Astrocyte of the hippocampus (primary cell): Measurements from ENCODE around the gene DDX55.
"Not testable (repeated sequence)": the region's sequence is repeated elsewhere in the genome, so short reads cannot be mapped to it uniquely, and the experiment has no call there.

Experiments used
- DNase-seq: peaks from one replicate; pipeline ENCODE4 v3.0.0; 2011; ENCODE audit warnings: low read depth, low spot score

DDX55 gene, protein sequence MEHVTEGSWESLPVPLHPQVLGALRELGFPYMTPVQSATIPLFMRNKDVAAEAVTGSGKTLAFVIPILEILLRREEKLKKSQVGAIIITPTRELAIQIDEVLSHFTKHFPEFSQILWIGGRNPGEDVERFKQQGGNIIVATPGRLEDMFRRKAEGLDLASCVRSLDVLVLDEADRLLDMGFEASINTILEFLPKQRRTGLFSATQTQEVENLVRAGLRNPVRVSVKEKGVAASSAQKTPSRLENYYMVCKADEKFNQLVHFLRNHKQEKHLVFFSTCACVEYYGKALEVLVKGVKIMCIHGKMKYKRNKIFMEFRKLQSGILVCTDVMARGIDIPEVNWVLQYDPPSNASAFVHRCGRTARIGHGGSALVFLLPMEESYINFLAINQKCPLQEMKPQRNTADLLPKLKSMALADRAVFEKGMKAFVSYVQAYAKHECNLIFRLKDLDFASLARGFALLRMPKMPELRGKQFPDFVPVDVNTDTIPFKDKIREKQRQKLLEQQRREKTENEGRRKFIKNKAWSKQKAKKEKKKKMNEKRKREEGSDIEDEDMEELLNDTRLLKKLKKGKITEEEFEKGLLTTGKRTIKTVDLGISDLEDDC

DNA sequence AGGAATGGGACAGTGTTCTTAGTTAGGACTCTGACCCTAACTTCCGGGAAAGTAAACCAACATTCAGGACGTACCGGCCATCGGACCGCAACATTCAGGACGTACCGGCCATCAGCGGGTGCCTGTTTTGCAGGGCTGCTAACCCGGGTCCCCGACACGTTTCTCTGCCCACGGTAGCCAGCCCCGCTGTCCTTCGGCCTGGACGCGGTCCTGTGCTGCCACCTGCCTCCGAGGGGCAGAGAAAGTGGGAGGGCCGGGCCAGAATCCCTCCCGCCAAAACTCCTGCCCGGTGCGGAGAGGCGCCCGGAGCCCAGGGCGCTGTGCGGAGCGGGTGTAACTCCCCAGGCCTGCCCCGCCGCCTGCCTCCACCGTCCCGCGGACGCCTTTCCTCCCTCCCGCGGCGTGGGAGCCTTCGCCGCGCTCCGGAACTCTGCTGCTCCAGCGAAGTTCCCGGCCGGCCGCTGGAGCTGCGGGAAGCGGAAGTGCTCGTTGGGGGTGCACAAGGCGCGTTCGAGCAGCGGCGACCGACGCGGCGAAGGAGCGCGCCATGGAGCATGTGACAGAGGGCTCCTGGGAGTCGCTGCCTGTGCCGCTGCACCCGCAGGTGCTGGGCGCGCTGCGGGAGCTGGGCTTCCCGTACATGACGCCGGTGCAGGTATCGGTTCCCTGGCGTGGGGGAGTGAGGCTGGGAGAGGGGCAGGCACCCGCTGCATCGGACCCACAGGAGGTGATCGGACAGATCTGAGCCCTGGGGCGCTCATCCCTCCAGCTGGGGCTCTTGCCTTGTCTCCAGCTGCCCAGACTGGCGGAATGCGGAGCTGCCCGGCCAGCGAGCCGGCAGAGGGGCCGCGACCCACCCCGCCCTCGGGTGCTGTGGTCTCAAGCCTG lies at the start of gene DDX55:
Gene DDX55, plus strand, starts transcription at position 498 of the 888 bp plus-strand sequence. Its CDS starts 50 bp downstream, at position 548.
- DNase-seq: peak; percentile 94

DNA sequence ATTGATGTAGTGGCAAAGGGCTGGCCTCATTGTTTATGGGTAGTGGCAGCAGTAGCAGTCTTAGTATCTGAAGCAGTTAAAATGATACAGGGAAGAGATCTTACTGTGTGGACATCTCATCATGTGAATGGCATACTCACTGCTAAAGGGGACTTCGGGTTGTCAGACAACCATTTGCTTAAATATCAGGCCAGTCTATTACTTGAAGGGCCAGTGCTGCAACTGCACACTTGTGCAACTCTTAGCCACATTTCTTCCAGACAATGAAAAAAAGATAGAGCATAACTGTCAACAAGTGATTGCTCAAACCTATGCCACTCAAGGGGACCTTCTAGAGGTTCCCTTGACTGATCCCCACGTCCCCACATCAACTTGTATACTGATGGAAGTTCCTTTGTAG lies 47.8 kb upstream of the DDX55 start:
- DNase-seq: not testable (repeated sequence)

DNA sequence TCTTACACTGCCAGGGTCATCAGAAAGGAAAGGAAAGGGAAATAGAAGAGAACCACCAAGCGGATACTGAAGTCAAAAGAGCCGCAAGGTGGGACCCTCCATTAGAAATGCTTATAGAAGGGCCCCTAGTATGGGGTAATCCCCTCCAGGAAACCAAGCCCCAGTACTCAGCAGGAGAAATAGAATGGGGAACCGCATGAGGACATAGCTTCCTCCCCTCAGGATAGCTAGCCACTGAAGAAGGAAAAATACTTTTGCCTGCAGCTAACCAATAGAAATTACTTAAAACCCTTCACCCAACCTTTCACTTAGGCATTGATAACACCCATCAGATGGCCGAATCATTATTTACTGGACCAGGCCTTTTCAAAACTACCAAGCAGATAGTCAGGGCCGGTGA lies 47.1 kb upstream of the DDX55 start:
- not testable (repeated sequence) for DNase-seq

DNA sequence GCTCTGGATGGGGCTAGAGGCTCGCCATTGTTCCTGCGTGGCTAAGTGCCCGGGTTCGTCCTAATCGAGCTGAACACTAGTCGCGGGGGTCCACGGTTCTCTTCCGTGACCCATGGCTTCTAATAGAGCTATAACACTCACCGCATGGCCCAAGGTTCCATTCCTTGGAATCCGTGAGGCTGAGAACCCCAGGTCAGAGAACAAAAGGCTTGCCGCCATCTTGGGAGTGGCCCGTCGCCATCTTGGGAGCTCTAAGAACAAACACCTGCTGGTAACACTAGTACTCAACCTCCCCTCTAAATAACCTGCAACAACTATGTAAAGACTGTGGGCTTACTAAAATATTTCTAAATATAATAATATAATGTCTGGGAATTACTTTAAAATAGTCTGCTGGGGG lies 43.4 kb upstream of the DDX55 start:
- DNase-seq: not testable (repeated sequence)

DNA sequence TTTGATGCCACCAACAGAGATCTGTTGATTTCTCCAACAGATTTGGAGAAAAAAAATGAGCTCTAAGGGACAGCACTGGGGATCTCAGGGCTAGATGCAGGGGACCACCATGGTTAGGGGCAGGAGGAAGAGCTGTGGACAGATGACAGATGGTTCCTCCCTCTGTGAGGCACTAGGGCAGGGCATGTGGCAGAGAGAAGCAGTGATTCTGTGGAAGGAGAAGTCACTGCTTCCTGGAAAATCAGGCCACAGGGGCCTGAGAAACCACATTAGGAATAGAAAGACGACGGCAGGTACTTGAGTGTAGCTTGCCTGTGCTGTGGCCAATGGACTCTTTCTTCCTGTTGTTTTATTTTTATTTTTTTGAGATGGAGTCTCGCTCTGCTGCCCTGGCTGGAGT lies 42.4 kb upstream of the DDX55 start:
- DNase-seq: no peak

DNA sequence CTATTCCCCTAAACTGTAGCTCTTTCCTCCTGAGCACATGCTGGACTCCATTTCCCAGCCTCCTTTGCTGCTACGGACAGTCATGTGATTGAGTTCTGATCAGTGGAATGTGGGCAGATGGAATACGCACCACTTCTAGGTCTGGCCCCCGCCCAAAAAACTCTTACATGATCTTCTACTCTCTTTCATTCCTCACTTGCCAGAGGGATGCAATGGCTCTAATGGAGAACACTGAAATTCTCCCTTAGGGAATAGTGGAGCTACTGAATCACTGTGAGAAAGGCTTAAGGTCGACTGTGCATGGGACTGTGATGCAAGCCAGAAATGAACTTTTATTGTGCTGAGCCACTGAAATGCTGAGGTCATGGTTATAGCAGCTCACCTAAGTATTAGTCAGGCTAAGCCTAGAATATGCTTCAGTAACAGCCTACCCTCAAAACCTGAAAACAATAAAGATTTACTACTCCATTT lies 30.5 kb upstream of the DDX55 start:
- peak; percentile 61 for DNase-seq

DNA sequence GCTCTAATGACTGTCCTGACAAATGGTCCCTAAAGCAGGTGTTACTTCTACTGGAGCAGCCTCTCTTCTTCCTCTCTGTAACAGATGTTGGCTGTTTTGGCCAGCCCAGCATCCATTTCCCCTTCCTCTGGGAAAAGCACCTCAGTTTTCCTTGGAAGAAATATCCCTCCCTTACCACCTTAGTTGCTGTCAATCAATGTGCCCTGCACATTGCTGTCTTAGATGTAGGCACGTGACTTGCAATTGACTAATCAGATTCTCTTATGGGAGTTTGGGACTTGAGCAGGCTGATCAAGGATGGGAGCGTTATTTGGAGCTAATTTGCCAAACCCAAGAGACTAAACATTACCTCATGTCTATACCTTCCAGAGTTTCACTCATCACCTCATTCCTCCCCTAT lies 29.5 kb upstream of the DDX55 start:
- no peak for DNase-seq

DNA sequence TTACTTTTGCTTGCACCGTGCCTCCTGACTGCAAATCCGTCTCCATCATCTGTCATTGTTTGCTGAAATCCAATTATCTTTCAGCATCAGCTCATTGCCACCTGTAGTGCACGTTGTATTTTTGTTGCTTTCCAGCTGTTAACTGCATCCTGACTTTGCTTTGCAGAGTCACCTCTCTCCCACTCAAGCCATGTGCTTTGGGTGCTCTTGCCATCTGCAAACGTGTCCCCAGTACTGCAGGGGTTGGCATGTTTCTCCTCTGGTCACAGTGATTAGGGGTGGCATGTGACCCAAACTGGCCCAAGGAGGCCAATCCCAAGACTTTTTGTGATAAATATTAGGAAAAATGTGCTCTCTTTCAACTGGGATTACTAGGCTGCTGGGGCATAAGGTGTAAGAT lies 28.0 kb upstream of the DDX55 start:
- DNase-seq: no peak

DNA sequence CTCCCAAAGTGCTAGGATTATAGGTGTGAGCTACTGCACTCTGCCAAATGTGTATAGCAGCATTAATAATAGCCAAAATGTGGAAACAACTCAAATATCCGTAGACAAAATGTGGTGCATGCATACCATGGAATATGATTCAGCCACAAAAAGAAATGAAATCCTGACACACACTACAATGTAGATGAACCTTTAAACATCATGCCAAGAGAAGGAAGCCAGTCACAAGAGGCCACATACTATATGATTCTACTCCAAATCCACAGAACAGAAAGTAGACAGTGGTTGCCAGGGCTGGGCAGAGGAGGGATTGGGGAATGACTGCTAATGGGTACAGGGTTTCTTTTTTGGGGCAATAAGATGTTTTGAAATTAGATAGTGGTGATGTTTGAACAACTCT lies 25.3 kb upstream of the DDX55 start:
- DNase-seq: no peak

DNA sequence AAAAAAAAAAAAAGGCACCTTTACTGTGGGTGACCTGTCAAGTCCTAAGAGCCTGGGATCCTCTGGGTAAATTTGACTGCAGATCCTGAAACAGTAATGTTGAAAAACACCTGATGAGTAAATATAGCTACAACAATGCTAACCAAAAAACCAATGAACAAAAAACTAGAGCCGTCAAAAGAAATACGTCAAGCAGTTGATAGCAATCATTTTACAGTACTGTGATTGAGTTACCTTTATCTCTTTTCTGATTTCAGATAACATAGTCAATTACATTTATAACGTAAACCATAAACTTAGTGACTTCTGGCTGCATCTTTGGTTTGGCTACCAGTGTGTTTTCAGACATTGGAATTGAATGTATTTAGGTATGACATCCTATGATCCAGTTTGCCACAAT lies 23.7 kb upstream of the DDX55 start:
- DNase-seq: no peak

DNA sequence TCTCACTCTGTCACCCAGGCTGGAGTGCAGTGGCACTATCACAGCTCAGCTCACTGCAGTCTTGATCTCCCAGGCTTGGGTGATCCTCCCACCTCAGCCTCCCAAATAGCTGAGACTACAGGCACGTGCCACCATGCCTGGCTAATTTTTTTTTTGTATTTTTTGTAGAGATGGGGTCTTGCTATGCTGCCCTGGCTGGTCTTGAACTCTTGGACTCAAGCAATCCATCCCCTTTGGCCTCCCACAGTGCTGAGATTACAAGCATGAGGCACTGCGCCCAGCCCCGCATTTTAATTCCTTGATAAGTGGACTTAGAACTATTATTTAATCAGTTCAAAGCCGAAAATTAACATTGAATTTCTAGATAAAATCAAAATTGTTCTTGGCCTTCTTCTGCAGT lies 23.1 kb upstream of the DDX55 start:
- DNase-seq: not testable (repeated sequence)

DNA sequence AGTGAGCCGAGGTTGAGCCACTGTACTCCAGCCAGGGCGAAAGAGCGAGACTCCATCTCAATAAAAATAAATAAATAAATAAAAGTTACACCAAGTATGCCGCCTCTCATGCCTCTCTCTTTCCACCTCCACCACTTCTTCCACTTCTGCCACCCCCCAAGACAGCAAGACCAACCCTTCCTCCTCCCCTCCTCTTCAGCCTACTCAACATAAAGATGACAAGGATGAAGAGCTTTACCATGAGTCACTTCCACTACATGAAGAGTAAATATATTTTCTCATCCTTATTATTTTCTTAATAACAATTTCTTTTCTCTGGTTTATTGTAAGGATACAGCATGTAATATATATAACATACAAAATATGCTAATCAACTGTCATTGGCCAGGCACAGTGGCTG lies 21.1 kb upstream of the DDX55 start:
- no peak for DNase-seq

DNA sequence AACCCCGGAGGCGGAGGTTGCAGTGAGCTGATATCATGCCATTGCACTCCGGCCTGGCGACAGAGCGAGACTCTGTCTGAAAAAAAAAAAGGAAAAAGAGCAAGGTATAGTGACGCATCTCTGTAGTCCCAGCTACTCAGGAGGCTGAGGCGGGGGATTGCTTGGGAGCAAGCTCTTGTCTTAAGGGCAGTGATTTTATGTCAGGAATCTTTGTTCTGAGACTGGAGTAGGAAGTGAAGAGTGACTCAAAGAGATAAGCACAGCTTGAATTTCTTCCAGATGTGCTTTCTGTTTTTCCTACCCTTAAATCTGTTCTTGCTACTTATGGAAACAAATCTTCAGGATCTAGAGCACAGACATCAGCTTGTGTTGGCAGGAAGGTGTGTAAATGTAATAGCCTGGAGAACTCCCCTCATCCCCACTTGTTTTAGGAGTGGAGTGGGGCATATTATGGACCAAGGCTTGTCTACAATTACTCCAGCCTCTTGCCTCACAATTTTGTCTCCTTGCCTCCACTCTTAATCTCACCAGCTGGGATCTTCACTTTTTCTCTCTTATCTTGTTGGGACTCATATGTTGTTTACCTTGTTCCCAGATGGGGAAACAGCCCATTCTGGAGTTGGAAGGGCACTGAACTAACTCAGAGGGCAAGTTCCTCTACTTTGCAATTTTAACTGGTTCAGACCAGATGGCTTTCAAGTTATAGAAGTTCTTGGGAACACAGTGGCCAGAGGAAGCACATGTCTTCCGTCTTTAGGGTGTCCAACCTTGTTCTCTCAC lies 10.0 kb upstream of the DDX55 start:
- no peak for DNase-seq

DNA sequence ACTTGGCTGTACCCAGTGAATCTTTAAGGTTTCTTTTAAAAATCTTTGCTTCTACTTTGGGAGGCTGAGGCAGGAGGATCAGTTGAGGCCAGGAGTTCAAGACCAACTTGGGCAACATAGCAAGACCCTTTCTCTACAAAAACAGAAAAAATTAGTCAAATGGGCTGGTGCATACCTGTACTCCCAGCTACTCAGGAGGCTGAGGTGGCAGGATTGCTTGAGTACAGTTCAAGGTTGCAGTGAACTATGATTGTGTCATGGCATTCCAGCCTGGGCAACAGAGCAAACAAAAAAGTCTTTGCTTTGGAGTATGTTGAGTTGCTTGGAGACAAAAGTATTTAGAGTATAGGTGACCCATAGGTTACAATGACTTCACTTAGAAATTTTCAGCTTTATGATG lies 6.2 kb upstream of the DDX55 start:
- DNase-seq: no peak

DNA sequence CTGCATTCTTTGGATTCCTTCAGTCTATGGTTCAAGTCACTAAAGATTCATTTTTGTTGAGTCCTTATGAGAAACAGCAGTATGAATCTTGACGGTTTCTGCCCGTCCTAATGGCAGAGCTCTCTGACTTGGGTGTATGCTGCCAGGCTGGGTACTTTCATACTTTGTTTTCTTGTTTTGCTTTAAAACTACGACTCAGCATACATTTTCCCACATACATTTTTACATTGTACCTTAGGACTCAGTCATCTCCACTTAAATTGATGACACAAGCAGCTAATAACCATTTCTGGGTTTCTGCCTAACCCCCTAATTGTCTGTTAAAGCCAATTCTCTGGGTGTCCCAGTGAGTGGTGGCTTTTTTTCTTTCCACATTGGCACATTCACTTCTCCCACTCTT lies 4.8 kb upstream of the DDX55 start:
- no peak for DNase-seq

DNA sequence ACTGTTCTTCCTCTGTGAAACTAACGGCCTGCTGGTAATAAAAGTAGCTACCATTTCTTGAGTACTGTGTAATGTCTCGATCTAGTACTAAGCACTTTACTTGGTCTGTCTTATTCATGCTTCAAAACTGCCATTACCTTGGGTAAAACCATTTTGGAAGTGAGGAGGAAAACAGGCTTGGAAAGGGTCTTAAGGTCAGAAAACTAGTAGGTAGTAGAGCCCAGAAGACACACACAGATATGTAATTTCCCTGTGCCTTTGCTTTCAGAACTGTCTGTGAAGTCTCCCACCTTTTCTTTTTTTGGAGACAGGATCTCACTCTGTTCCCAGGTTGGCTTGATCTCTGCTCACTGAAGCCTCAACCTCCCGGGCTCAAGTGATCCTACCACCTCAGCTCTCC lies 3.4 kb upstream of the DDX55 start:
- DNase-seq: no peak

DNA sequence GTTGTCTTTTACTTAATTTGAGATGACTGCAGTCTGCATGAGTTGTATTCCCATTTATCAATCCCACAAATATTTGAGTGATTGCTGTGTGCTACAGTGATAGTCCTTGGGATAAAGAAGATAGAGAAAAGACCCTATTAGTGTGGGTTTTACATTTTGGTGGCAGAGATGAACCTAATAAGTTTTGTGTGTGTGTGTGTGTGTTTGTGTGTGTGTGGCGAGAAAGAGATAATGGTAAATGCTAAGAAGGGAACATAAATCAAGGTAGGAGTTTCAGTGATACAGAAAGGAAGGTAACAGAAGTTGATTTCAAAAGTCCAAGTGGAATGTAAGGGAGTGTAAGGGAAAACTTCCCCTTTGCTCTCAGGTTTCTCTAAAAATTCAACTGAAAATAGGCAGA lies 2.6 kb upstream of the DDX55 start:
- DNase-seq: no peak

DNA sequence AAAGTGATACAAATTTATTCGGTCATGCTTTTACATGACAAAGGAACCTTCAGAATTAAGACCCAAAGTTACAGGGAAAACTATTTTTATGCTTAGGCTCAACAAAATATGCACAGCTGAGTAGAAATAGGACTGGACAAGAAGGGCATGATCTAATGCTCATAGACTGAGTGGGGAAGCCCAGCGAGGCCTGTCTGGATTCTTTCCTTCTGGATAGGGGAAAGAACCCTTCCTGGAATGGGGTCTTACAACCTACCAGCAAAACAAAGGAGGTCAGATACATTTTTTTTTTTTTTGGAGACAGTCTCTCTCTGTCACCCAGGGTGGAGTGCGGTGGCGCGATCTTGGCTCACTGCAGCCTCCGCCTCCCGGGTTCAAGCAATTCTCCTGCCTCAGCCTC lies 2.2 kb upstream of the DDX55 start:
- no peak for DNase-seq

DNA sequence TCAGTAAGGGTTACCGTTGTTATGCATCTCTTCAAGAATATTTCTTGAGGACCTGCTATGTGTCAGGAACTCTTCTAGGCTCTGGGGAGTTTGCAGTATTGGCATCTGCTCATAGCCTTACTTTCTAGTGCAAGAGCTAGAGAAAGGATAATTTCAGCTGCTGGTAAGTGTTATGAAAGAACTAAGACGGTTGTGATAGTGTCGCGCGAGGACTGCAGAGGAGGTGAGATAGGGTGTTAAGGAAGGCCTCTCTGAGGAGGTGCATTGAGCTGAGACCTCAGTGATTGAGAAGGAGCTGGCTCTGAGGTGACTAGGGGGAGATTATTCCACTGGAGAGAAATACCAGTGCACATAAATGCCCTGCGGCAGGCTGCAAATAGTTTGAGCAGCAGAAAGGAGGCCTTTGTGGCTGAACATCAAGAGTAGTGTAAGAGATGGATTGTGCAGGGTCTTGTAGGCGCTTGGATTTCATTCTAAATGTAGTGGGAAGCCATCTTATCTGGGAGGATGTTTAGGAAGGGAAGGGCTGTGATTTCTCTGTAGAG lies 824 bp downstream of the DDX55 start:
- DNase-seq: peak; percentile 7

DNA sequence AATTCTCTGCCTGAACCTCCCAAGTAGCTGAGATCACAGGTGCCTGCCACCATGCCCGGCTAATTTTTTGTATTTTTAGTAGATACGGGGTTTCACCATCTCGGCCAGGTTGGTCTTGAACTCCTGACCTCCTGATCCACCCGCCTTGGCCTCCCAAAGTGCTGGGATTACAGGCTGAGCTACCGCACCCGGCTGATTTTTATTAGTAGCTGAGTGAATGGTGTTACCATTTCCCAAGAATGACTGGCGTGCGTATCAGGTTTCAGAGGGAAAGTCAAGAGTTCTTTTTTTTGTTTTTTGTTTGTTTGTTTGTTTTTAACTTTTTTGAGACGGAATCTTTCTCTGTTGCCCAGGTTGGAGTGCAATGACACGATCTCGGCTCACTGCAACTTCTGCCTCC lies 1.6 kb downstream of the DDX55 start:
- not testable (repeated sequence) for DNase-seq

DNA sequence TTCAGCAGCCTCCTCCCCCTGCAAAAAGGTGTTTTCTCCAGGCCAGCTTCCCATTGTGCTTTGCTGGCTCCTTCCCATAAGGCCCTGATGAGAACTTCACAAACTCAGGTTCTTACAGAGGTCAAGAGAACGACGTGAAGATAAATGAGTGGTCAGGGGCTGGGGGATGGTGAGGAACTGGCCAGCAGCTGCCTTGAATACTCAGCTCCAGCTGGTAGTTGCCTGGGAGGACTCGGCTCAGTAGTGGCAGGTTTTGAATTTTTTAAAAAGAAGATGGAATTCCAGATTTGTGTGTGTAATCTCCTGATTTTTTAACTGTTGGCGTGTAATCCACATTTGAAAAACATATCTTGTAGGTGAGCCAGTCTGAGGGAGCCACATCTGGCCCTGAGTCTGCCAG lies 5.9 kb downstream of the DDX55 start:
- DNase-seq: no peak
